GM12878 (cell line): ENCODE data around the gene COMMD1. TPM values are rescaled to one million over a fixed set of nuclear protein-coding genes. Genes with fewer than 3 reads are reported as not detected.

Source experiments
- ATAC-seq: fragments of 200-7000 bp; cut with Tn5 transposase; 3 replicates; pipeline ENCODE4 v1.9.1; 2020; ENCODE audit warnings: mild to moderate bottlenecking, moderate library complexity
- BruUV-seq: library from RNA; stranded (reverse); fragments of 400-500 nt; replicated peaks from 2 replicates; lab custom pipeline; 2021; lab: Mats Ljungman, UMichigan
- CTCF ChIA-PET: fragments of 300-600 bp; sonication (Branson Sonifier 250); formaldehyde crosslinking; extraction: SDS; loops from one replicate; lab custom pipeline; 2021; ENCODE audit warnings: inconsistent platforms; lab: Yijun Ruan, JAX
- POLR2A ChIA-PET: fragments of 350-600 bp; formaldehyde crosslinking; extraction: SDS; loops from one replicate; lab custom pipeline; 2021; ENCODE audit warnings: inconsistent platforms; lab: Charles Lee
- RAD21 ChIA-PET: fragments of 300-600 bp; sonication (Branson Sonifier 250); formaldehyde crosslinking; loops from one replicate; lab custom pipeline; 2023; ENCODE audit warnings: antibody characterized with exemption; ENCODE audit not compliant: unreplicated experiment; lab: Charles Lee
- SMC1A ChIA-PET: fragments of 300-600 bp; sonication (Branson Sonifier 250); formaldehyde crosslinking; loops from one replicate; lab custom pipeline; 2023; ENCODE audit not compliant: unreplicated experiment, uncharacterized antibody; lab: Charles Lee
- DNase-seq: peaks from one replicate; pipeline ENCODE4 v3.0.0-alpha.2; 2011; ENCODE audit warnings: low read depth, low spot score
- FAIRE-seq: peaks from 3 replicates; lab custom pipeline; 2011; peaks lifted over from hg19 to GRCh38; lab: Jason Lieb, UNC
- H2AFZ ChIP-seq: 2 replicates; pipeline ENCODE4 v1.6.0; 2011; ENCODE audit warnings: low read depth, low read length, control low read depth; ENCODE audit not compliant: control insufficient read depth
- H3K27ac ChIP-seq: 2 replicates; pipeline ENCODE4 v1.5.1; 2011; ENCODE audit warnings: control low read depth; ENCODE audit not compliant: control insufficient read depth, insufficient read depth
- H3K27me3 ChIP-seq, 2 experiments: replicated peaks in 1 of 2; 2 replicates each; pipeline versions ENCODE4 v1.6.0 to v1.6.1; 2011; ENCODE audit warnings: low read length in 1 of 2; ENCODE audit not compliant: control insufficient read depth in 2 of 2, insufficient read depth in 2 of 2
- H3K36me3 ChIP-seq, 2 experiments: 2 replicates each; pipeline ENCODE4 v1.5.1; 2011; ENCODE audit warnings: low read length in 1 of 2; ENCODE audit not compliant: control insufficient read depth in 2 of 2, insufficient read depth in 2 of 2
- H3K4me1 ChIP-seq: 2 replicates; pipeline ENCODE4 v1.6.1; 2011; ENCODE audit warnings: mild to moderate bottlenecking, low read length, moderate library complexity, mixed read lengths; ENCODE audit not compliant: control insufficient read depth, insufficient read depth
- H3K4me2 ChIP-seq: 2 replicates; pipeline ENCODE4 v1.6.0; 2011; ENCODE audit warnings: control low read depth; ENCODE audit not compliant: control insufficient read depth, insufficient read depth
- H3K4me3 ChIP-seq: fragments of 200-600 bp; sonication (generic); 2 replicates; pipeline ENCODE4 v1.5.1; 2016
- H3K79me2 ChIP-seq: 2 replicates; pipeline ENCODE4 v1.6.0; 2011; ENCODE audit warnings: low read length; ENCODE audit not compliant: control insufficient read depth, insufficient read depth
- H3K9ac ChIP-seq: 2 replicates; pipeline ENCODE4 v1.8.0; 2011; ENCODE audit warnings: low read length, control low read depth, mixed read lengths; ENCODE audit not compliant: control insufficient read depth, insufficient read depth
- H3K9me3 ChIP-seq: replicated peaks from 3 replicates; pipeline ENCODE4 v1.5.1; 2011; ENCODE audit warnings: mild to moderate bottlenecking, low read length; ENCODE audit not compliant: control insufficient read depth, insufficient read depth
- H4K20me1 ChIP-seq: 2 replicates; pipeline ENCODE4 v1.6.0; 2011; ENCODE audit not compliant: control insufficient read depth, insufficient read depth
- CBX5 ChIP-seq: sonication (generic); IDR thresholded peaks from 2 replicates; pipeline ENCODE4 v1.6.1; 2016; ENCODE audit warnings: low read depth, moderate library complexity, mild to moderate bottlenecking, inconsistent platforms
- KDM1A ChIP-seq: fragments of 200-600 bp; sonication (generic); IDR thresholded peaks from 2 replicates; pipeline ENCODE4 v1.6.1; 2016; ENCODE audit warnings: borderline replicate concordance
- KLF5 ChIP-seq: fragments of 450-650 bp; IDR thresholded peaks from 2 replicates; pipeline ENCODE4 v1.6.1; 2014; ENCODE audit warnings: mild to moderate bottlenecking; ENCODE audit not compliant: partially characterized antibody
- NR2F1 ChIP-seq: fragments of 450-650 bp; conservative IDR thresholded peaks from 2 replicates; pipeline ENCODE4 v1.6.1; 2017; ENCODE audit warnings: mild to moderate bottlenecking
- NRF1 ChIP-seq: conservative IDR thresholded peaks from 2 replicates; pipeline ENCODE4 v1.6.1; 2011; ENCODE audit warnings: mild to moderate bottlenecking, low read depth, low read length, improper control_type of control experiment
- PAX8 ChIP-seq: fragments of 450-650 bp; IDR thresholded peaks from 2 replicates; pipeline ENCODE4 v1.6.1; 2017; ENCODE audit warnings: mild to moderate bottlenecking, moderate library complexity
- POLR2AphosphoS2 ChIP-seq: IDR thresholded peaks from 2 replicates; pipeline ENCODE4 v1.6.1; 2011; ENCODE audit warnings: low read depth, mild to moderate bottlenecking, low read length, improper control_type of control experiment, moderate library complexity
- RUNX3 ChIP-seq: IDR thresholded peaks from 2 replicates; pipeline ENCODE4 v1.6.1; 2012; ENCODE audit warnings: low read length, inconsistent platforms
- STAT3 ChIP-seq: IDR thresholded peaks from 2 replicates; pipeline ENCODE4 v1.6.1; 2011; ENCODE audit warnings: low read depth, low read length, improper control_type of control experiment
- SUPT20H ChIP-seq: IDR thresholded peaks from 2 replicates; pipeline ENCODE4 v1.6.1; 2011; ENCODE audit warnings: low read depth, mild to moderate bottlenecking, low read length, moderate library complexity, borderline replicate concordance; ENCODE audit not compliant: control insufficient read depth
- ZNF384 ChIP-seq: IDR thresholded peaks from 2 replicates; pipeline ENCODE4 v1.6.1; 2012; ENCODE audit warnings: low read depth, mild to moderate bottlenecking, low read length, improper control_type of control experiment, borderline replicate concordance
- WGBS: methylation state at CpG from one replicate; pipeline ENCODE4 v1.1.6; 2016; ENCODE audit warnings: low lambda C conversion rate; ENCODE audit not compliant: insufficient replicate concordance, insufficient coverage; ENCODE audit errors: missing lambda C conversion rate; 5-methylcytosine and 5-hydroxymethylcytosine counted together
- in situ Hi-C: fragments of 300-500 bp; cut with MboI; formaldehyde crosslinking; loops from 9 replicates; pipeline ENCODE4 v1.14.3; 2018; ENCODE audit warnings: mixed read lengths
- intact Hi-C: fragments of 100-400 bp; cut with micrococcal nuclease; formaldehyde crosslinking; loops from one replicate; pipeline ENCODE4 v1.14.2; 2022; ENCODE audit not compliant: unreplicated experiment
- polyA plus RNA-seq, 11 experiments: library from polyadenylated mRNA; depleted of rRNA in 4 of 11; unstranded in 6 of 11; stranded (reverse) in 5 of 11; fragments of >200 nt; fragmentation: Nextera tagmentation in 4 of 11; fragmentation: Illumina TruSeq in 1 of 11; extraction: Ambion mirVana in 4 of 11; extraction: Trizol in 1 of 11; gene quantifications; 1 replicate in 1 of 11; 2 replicates in 10 of 11; pipeline versions ENCODE4 v1.2.1 to v1.2.3, GENCODE V29; 2011 to 2016; ENCODE audit warnings: inconsistent platforms in 2 of 11, missing spikeins in 2 of 11, low read depth in 1 of 11
- total RNA-seq, 4 experiments: library from RNA; depleted of rRNA in 3 of 4; stranded (reverse); fragments of >200 nt in 3 of 4; fragmentation: Illumina TruSeq in 1 of 4; extraction: Trizol in 1 of 4; gene quantifications; 2 replicates each; pipeline versions ENCODE4 v1.2.1 to v1.2.3, GENCODE V29; 2013 to 2021
- TF ChIP-seq, protein P1 (sequence below): IDR thresholded peaks from 2 replicates; pipeline ENCODE4 v1.6.1; 2012; ENCODE audit warnings: low read depth, low read length, improper control_type of control experiment
- TF ChIP-seq, protein P2 (sequence below): IDR thresholded peaks from 2 replicates; pipeline ENCODE4 v1.6.1; 2011; ENCODE audit warnings: mild to moderate bottlenecking, low read depth, low read length, moderate library complexity; ENCODE audit not compliant: insufficient replicate concordance

The COMMD1 gene
- total and polyA plus RNA-seq, 10 of the 15 experiments (the other 5 are each of a cell fraction or from before 2014, with no cell fraction given), result 39.7 to 210 (median 53.7) TPM

DNA sequence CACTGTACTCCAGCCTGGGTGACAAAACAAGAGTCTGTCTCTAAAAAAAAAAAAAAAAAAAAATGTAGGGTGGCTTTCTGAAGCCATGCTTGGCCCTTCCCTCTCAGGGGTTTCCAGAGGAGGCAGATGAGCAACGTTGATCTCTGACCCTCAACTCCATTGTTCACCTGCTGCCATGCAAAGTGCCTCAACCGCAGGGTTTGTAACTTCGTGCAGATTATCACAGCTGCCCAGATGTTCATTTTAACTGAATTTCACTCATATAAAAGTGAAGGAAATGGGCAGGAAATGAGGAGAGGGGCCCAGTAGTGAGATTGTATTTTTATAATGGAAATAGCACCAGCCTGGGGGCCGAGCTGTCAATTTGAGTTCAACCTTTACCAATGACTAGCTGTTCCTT is 275.5 kb downstream of the COMMD1 start:
- H3K9ac ChIP-seq, result no peak overlapping the region
- H3K4me3 ChIP-seq, result no peak overlapping the region
- no peak overlapping the region for H3K27ac ChIP-seq
- FAIRE-seq (no peak), ATAC-seq (peak; percentile 49; the same call in 2 of the 3 replicates), DNase-seq (no peak)
- intact Hi-C loops (no loop called here), in situ Hi-C loops (no loop called here)
- no peaks in the 10 kb centered on the region for H3K27me3 ChIP-seq
- peaks cover 5% of the 10 kb centered on the region; the same call in 1 of the 2 replicates for H3K4me1 ChIP-seq
- H2AFZ ChIP-seq, result no peak overlapping the region; the same call in 1 of the 2 replicates
- no peaks in the 10 kb centered on the region for H3K79me2 ChIP-seq
- WGBS, result 67% methylated on average over 4 of the region's 4 CpGs
- H3K9me3 ChIP-seq, result no peaks in the 10 kb centered on the region
- POLR2A ChIA-PET, result no interaction called here
- H3K36me3 ChIP-seq, result no peaks in the 10 kb centered on the region
- TF ChIP-seq NR2F1 (0 out of 2 replicates have a peak, but pooled peaks have one; percentile 31), PAX8 (no peak), RUNX3 (peak; percentile 54), ZNF384 (0 out of 2 replicates have a peak, but pooled peaks have one; percentile 8)
- TF ChIP-seq, all 136 proteins: peak for 3
- Histone ChIP-seq H4K20me1 (no peaks in the 10 kb centered on the region), H3K4me2 (no peak overlapping the region)
- CTCF ChIA-PET, result interaction anchor here (0.6 kb wide), 1 partner anchor 604 kb away, joined by 3 read pairs; no protein-coding TSS in a partner anchor
- SMC1A ChIA-PET, result interaction anchor here (0.8 to 1.8 kb wide), 2 partner anchors 18 to 22 kb away, joined by 3 to 9 read pairs; no protein-coding TSS in a partner anchor
- BruUV-seq, result no TSS peak
- RAD21 ChIA-PET, result no interaction called here

DNA sequence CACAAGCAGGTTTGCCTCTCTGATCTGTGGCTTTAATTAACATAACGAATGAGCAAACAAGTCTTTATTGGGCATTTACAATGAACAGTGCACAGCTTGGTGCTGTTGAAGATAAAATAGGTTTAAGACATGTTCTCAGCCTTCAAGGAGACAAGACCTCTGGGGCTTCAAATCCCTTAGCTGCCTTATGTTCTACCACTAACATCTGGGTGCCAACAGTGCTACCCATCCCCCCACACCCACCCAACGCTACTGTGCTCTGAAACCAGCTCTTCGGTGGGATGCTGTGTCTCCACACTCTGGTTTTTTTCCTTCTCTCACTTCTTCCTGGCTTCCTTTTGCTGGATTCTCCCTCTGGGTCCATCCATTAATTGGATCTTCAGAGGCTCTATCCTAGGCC is 276.4 kb downstream of the COMMD1 start:
- in situ Hi-C loops, result no loop called here
- H3K27me3 ChIP-seq, result no peaks in the 10 kb centered on the region
- H3K79me2 ChIP-seq, result no peaks in the 10 kb centered on the region
- SMC1A ChIA-PET, result interaction anchor here (0.8 to 1.8 kb wide), 3 partner anchors 16 to 23 kb away, joined by 3 to 9 read pairs (median 3); no protein-coding TSS in a partner anchor
- no peak overlapping the region for H2AFZ ChIP-seq
- intact Hi-C loops, result no loop called here
- H3K9ac ChIP-seq, result no peak overlapping the region
- H4K20me1 ChIP-seq, result no peaks in the 10 kb centered on the region
- POLR2A ChIA-PET, result interaction anchor here (0.5 kb wide), 1 partner anchor 51 kb away, joined by 3 read pairs; no protein-coding TSS in a partner anchor
- no peak overlapping the region for H3K4me2 ChIP-seq
- CTCF ChIA-PET, result no interaction called here
- H3K4me1 ChIP-seq, result peaks cover 5% of the 10 kb centered on the region; the same call in 1 of the 2 replicates
- 59% methylated on average over 3 of the region's 3 CpGs for WGBS
- H3K4me3 ChIP-seq, result no peak overlapping the region
- no peaks in the 10 kb centered on the region for H3K9me3 ChIP-seq
- TF ChIP-seq SUPT20H (no peak), NRF1 (no peak), KLF5 (no peak), CBX5 (no peak), POLR2AphosphoS2 (no peak), STAT3 (no peak), KDM1A (no peak)
- TF ChIP-seq, protein P1, sequence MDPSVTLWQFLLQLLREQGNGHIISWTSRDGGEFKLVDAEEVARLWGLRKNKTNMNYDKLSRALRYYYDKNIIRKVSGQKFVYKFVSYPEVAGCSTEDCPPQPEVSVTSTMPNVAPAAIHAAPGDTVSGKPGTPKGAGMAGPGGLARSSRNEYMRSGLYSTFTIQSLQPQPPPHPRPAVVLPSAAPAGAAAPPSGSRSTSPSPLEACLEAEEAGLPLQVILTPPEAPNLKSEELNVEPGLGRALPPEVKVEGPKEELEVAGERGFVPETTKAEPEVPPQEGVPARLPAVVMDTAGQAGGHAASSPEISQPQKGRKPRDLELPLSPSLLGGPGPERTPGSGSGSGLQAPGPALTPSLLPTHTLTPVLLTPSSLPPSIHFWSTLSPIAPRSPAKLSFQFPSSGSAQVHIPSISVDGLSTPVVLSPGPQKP, result no peak
- TF ChIP-seq, protein P2, sequence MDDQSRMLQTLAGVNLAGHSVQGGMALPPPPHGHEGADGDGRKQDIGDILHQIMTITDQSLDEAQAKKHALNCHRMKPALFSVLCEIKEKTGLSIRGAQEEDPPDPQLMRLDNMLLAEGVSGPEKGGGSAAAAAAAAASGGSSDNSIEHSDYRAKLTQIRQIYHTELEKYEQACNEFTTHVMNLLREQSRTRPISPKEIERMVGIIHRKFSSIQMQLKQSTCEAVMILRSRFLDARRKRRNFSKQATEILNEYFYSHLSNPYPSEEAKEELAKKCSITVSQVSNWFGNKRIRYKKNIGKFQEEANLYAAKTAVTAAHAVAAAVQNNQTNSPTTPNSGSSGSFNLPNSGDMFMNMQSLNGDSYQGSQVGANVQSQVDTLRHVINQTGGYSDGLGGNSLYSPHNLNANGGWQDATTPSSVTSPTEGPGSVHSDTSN, result no peak
- H3K27ac ChIP-seq, result no peak overlapping the region
- RAD21 ChIA-PET, result no interaction called here
- no peaks in the 10 kb centered on the region for H3K36me3 ChIP-seq
- FAIRE-seq (no peak), DNase-seq (no peak), ATAC-seq (no peak)
- no TSS peak for BruUV-seq
